Stimulated activated CD8-positive, alpha-beta memory T cell treated with anti-CD3 and anti-CD28 coated beads, Interleukin-15, amount 100 ng/mL, for 1 hour (primary cell): ENCODE data around the gene TEX35.
"Not testable (repeated sequence)": the region's sequence is repeated elsewhere in the genome, so short reads cannot be mapped to it uniquely, and the experiment has no call there.

ENCODE experiments used
- DNase-seq: peaks from one replicate; pipeline ENCODE4 v3.0.0-alpha.2; 2020; ENCODE audit warnings: low read depth

The TEX35 gene

DNA sequence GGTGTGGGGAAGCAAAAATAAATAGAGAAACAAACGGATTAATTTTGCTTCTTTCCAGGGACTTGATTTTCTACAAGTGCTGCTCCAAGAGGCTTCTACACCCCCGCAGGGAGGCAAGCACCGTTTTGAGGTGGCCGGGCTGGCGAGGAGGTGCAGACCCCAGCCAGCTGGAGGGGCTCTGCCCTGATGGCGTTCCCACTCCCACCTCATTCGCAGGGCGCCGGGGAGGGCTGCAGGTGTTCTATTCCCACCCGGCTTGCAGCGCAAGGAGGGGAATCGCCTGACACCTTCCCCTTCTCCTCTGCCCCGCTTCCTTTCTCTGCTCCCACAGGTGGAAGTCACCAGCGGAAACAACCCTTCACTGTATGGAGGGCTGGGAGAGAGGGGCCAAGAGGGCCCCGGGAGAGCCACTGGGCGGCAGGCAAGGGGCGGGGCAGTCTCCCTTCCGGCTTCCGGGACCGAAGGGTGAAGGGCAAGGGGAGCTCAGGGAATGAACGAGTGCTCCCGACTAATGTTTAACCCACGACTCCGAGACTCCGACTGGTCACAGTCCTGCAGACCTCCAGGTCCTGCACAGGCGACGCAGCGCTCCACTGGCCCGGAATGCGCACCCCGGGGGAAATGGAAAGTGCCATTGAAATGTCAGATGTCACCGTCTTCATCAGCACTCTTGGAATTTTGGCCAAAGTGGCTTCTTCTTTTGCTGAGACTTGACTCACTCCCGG is 29.1 kb downstream of the TEX35 start:
- peak; percentile 6 for DNase-seq

DNA sequence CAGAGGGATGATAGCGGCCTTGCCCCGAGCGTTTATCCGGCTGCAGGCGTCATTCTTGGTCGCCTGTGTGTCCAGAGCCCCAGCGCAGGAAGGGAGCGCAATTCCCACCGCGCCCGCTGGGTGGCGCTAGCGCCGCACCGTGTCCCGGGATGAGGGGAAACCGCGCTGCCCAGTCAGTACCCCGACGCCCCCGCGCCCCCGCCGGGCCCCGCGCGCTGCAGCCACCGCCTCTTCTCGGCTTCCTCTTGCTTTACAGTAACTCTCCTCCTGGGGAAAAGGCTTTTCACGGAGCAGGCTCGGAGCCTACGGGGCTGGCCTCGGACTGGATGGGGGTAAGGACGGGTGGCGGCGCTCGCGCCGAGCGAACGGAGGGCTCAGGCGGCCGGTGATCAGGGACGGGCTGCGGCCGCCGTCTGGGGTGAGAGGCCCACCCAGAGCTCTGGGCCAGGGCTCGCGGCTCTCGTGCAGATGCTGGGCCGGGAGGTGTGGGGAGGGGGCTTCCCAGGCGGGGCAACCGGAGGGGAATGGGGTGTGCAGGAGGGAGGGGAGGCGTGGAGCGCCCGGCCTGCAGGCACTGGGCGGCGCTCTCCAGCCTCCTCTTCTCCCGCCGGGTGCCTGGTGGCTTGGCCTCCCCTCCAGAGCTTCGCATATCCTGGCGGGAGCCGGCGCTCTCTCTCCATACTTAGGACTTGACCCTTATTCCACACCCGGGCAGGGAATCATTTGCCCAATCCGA is 29.8 kb downstream of the TEX35 start:
- DNase-seq = peak; percentile 79

GRCh38 chr1:178543290-178543607 is 30.3 kb downstream of the TEX35 start:
- DNase-seq = no peak

- DNase-seq = no peak
These were observed 31.6 kb downstream of the TEX35 start for GRCh38 chr1:178544531-178544930.

DNA sequence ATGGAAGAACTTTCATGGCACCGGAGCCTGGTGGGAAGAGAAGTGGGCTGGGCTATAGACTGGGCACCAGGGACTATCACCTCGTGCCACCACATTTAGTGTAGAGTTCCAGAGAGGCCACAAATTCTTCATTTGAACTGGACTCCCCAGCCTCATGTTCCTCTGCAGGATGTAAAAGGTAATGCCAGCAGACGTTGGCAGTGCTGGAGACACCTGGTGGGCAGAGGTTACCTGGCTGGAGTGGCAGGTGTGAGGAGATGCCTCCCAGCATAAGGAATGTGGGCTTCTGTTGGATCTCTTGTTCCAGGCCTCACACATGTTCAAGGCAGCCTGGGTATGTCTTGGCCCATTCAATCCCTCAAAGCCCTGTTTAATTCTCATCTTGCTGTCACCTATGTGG is 35.2 kb downstream of the TEX35 start:
- DNase-seq = no peak

DNA sequence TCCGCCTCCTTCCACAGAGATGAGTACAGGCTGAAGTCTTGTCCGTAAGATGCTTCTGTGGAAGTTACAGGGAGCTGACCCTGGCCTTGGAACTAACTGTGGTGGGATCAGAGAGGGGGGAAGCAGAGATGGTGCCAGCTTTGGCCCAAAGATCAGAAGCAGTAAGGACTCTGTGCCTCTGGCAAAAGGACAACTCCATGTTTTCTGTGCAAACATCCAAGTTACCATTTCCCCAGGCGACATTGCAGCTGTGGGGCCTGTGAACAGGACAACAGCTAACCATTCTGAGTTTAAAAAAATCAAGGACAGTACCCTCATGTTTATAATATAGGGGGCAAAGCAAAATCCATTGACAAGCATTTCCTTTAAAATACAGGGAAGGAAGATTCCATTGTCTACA is 38.4 kb downstream of the TEX35 start:
- DNase-seq = no peak

- DNase-seq = no peak
These were observed 39.0 kb downstream of the TEX35 start for GRCh38 chr1:178551940-178552339.

DNA sequence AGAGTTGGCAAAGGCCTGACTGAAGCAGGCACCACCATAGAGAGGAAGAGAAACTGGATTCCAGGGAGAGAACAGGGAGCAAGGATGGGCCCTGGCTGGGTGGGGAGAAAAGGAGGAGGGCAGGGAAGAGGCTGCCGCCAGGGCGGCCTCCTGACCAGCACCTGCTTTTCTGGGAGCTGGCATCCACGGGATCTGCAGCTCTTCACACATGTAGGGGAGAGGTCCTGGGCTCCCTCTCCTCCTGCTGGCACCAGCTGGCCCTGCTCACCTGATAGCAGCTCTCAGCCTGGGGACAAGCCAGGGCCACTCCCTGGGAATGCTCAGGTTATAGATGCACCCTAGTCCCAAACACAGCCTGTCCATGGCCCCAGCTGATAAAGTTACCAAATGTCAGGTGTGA is 39.9 kb downstream of the TEX35 start:
- no peak for DNase-seq

GRCh38 chr1:178554351-178554750 is 41.4 kb downstream of the TEX35 start:
- DNase-seq = not testable (repeated sequence)

DNA sequence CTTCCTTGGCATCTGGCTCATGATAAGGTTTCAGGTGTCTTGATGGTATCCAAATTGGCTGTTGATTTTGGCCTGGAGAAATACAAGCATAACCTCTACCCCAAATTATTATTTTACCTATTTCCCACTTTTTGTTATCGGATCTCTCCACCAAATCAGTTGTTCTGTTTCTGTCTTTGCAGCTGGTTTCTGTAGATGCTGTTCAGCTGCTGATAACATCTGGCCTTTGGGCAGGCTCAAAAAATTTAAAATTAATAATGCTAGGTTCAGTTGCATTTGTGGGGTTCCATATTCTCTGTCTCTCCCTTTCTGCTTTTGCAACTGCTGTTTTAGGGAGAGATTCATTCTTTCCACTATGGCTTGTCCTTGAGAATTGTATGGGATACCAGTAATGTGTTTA is 42.7 kb downstream of the TEX35 start:
- DNase-seq = not testable (repeated sequence)

DNA sequence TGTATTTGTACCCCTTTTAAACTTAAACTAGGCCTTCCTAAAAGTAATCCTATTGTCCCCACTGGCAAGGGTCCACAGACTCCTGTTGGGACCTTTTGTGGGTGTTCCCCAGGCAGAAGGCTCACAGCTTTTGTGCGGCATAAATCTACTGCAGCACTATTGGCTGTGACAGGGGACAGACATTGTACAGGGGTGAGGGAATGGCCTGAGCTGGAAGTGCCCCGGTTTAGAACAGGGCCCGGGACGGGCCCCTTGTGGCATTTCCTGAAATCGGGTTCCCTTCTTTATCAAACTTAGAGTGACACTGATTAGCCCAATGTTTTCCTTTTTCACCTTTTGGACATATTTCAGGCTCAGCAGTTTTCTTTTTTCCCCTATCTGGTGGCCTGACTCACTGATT is 45.9 kb downstream of the TEX35 start:
- not testable (repeated sequence) for DNase-seq

GRCh38 chr1:178560871-178561376 is 48.0 kb downstream of the TEX35 start:
- DNase-seq = no peak

- no peak for DNase-seq
These were observed 50.4 kb downstream of the TEX35 start for GRCh38 chr1:178563099-178563820.

DNA sequence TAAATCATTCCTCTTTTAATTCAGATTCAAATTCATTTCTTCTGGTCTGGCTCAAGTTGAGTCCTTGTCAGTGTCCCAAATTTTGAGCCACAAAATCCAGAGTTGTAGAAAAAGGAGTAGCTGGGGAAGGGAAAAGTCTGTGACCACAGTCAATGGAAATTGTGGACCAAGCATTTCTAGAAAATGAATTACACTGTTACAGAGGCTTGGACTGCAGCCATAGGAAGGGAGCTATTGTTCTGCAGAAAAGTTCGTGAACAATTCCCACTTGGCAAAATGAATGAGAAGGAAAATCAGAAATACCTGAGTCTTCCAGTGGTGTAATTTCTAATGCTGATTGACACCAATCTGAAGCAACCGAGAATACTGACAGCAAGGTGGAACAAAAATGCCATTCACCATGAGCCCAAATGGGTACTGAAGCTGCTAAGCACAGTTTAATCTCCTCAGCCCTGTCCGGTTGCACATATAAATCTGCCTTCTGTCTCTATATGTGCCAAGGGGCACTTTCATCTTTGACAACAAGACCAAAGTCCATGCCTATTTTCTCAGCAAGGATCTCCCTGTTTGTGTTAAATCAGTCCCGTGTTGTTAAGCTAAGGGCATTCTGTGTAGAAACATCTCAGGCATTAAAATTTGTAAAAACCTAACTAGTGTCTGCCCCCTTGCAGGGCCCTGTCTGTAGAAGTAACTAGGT is 51.3 kb downstream of the TEX35 start:
- DNase-seq = no peak

DNA sequence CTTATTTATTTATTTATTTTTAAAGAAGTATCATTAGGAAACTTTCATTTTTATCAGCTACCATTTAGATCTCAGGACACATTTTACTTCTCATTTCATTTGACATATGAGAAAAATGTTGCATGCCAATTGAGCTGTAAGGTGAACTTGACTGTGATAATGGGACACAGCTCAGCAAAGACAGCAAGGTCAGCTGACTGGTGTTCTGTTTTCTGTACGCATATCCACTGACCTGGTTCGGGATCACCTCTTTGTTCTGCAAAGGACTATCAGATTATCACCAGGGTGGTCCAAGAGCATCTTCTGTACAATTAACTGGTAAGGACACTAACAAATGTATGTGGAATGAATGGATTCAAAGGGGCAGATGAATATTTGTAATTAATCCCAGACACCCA is 51.9 kb downstream of the TEX35 start:
- no peak for DNase-seq

DNA sequence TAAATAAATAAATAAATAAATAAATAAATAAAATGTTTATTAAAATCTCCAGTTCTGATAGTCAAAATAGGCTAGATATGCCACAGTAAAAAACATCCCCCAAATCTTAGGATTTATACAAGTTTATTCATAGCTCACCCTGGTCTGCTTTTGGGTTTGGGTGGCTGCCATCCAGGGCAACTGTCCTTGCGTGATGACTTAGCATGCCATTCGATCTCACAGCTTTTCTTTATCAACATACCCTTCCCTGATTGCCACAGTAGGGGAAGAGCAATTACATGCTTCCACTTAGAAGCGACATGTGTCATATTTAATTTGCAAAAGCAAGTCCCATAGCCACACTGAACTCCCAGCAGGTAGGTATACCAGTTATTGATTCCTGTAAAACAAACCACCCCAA is 52.7 kb downstream of the TEX35 start:
- no peak for DNase-seq

DNA sequence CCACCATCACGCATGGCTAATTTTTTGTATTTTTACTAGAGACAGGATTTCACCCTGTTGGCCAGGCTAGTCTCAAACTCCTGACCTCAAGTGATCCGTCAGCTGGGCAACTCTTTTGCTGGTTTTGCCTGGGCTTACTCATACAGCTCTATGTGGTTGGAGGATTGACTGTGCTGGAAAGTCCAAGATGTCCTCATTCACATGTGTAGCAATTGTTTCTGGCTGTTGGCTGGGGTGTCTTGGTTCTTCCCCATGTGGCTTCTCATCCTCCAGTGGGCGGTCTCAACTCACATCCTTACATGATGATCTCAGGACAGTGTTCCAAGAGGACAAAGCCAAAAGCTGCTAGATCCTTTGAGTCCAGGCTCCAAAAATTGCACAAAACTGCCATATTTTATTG is 53.3 kb downstream of the TEX35 start:
- no peak for DNase-seq

DNA sequence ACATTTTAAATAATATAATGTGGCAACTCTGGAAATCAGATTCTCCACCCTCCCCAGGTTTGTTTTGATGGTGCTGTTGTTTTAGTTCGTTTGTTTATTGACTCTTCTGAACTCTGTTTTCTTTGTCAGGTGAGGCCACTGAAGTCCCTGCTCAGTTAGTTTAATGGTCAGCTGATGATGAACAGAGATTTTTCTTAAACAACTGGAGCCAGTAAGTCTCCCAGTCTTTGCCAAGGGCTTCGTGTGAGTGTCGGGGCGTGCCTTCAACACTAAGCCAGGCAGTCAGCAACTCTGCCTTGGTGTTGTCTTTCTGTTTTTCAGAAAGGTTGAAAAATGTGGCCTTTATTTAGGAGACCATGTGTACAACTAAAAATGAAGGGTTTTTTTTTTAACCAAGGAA is 58.9 kb downstream of the TEX35 start:
- no peak for DNase-seq
